Uterus (tissue), 2 donors: ENCODE results near the gene MAGEB1.

Experiments
- POLR2A ChIP-seq, 2 donors: fragments of 450-650 bp; IDR thresholded peaks; one replicate each; pipeline ENCODE4 v1.6.1; 2016; ENCODE audit warnings: antibody characterized with exemption in 2 of 2, mild to moderate bottlenecking in 1 of 2, moderate library complexity in 1 of 2
- TF ChIP-seq, protein P1 (sequence below), 4 experiments: fragments of 200-600 bp in 2 of 4; fragments of 450-650 bp in 2 of 4; sonication (generic) in 2 of 4; IDR thresholded peaks; one replicate each; pipeline ENCODE4 v1.5.1; 2016 to 2019; ENCODE audit warnings: antibody characterized with exemption in 4 of 4, mild to moderate bottlenecking in 2 of 4, moderate library complexity in 1 of 4

DNA sequence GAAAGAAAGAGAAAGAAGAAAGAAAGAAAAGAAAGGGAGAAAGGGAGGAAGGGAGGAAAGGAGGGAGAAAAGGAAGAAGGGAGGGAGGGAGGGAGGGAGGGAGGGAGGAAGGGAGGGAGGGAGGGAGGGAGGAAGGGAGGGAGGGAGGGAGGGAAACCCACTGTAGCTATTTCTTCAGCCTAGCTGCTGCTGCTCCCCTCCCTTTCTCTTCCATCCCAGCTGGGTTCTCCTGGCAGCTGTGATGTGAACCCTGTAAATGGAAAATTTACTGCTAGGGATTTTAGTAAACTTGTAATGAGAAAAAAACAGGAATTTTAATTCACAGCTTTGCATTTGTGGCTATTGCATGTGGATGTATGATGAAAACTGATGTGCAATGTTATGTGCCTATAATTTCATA, 54.3 kb downstream of the MAGEB1 start:
- TF ChIP-seq, protein P1, sequence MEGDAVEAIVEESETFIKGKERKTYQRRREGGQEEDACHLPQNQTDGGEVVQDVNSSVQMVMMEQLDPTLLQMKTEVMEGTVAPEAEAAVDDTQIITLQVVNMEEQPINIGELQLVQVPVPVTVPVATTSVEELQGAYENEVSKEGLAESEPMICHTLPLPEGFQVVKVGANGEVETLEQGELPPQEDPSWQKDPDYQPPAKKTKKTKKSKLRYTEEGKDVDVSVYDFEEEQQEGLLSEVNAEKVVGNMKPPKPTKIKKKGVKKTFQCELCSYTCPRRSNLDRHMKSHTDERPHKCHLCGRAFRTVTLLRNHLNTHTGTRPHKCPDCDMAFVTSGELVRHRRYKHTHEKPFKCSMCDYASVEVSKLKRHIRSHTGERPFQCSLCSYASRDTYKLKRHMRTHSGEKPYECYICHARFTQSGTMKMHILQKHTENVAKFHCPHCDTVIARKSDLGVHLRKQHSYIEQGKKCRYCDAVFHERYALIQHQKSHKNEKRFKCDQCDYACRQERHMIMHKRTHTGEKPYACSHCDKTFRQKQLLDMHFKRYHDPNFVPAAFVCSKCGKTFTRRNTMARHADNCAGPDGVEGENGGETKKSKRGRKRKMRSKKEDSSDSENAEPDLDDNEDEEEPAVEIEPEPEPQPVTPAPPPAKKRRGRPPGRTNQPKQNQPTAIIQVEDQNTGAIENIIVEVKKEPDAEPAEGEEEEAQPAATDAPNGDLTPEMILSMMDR (IDR thresholded peaks at IDR 0.05), result no peak
- TF ChIP-seq POLR2A (IDR thresholded peaks at IDR 0.05), result no peak
